NCI-H2227 (cell line): ENCODE measurements around the gene CCDC134.

Experiments
- DNase-seq: peaks from one replicate; lab custom pipeline; 2025; ENCODE audit not compliant: unreplicated experiment; lab: John Stamatoyannopoulos, UW

CCDC134 gene

DNA sequence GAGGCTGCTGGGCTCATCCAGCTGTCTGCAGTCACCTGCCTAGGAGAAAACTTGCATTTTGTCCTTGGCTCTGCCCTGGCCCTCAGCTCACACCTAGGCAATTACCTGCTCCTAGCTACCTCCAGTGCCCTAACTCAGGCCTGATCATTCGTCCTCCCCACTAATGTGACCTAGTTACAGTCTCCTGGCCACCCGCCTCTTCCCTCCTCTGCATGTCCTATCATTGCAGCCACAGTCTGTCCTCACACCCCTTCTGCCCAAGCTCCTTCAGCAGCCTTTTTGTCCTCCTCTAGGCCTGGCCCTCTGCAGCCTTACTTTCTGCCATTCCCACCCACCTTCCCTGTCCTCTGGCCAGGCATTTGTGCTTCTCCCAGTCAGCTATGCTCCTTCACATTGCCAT lies 17.7 kb upstream of the CCDC134 start:
- no peak for DNase-seq

DNA sequence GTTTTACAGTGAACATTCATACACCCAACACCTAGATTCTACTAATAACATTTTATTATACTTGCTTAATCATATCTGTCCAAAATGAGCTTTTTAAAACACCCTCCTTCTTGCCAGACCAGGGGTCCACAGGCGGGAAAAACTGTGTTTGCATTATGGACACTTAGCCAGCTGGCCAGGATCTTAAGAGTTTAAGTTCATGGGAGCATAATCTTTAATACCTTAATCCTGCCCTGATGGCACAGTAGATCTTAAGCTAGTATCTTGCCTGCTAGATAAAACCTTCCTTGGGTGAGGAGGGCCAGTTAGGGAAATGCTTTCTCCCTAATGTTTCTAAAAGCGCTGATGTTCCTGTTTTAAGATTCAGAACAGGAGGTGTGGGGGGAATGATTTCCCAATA lies 13.1 kb upstream of the CCDC134 start:
- DNase-seq, result no peak

DNA sequence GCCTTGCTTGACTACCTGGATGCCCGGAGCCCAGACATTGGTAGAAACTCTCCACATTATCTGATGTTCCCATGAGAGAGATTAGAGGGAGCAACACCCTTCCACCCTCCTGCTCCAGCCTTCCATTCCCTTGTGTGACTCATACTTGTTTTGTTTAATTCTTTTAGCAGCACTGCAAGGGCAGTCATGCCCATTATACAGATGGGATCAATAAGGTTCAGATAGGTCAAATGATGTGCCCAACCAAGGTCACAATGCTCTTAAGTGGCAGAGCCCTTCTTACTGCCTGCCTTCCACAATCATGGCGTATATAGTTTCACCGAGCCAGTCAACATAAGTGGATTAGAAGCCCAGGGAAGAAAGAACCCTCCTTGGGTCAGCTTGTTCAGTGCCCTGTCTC lies 6.6 kb upstream of the CCDC134 start:
- DNase-seq, result no peak

DNA sequence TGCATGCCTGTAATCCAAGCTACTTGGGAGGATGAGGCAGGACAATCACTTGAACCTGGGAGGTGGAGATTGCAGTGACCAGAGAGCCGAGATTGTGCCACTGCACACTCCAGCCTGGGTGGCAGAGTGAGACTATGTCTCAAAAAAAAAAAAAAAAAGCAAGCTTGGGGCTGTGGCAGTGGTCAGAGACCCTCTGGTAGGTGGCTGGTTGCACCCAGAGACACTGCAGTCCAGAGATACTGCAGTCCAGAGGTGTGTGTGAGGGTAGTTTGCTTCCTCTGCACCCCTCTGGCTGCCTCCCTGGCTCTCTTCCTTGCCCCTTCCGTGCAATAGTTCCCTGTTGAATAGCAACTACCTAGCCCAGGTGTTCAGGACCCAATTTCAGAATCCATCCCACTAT lies 1.7 kb upstream of the CCDC134 start:
- no peak for DNase-seq

DNA sequence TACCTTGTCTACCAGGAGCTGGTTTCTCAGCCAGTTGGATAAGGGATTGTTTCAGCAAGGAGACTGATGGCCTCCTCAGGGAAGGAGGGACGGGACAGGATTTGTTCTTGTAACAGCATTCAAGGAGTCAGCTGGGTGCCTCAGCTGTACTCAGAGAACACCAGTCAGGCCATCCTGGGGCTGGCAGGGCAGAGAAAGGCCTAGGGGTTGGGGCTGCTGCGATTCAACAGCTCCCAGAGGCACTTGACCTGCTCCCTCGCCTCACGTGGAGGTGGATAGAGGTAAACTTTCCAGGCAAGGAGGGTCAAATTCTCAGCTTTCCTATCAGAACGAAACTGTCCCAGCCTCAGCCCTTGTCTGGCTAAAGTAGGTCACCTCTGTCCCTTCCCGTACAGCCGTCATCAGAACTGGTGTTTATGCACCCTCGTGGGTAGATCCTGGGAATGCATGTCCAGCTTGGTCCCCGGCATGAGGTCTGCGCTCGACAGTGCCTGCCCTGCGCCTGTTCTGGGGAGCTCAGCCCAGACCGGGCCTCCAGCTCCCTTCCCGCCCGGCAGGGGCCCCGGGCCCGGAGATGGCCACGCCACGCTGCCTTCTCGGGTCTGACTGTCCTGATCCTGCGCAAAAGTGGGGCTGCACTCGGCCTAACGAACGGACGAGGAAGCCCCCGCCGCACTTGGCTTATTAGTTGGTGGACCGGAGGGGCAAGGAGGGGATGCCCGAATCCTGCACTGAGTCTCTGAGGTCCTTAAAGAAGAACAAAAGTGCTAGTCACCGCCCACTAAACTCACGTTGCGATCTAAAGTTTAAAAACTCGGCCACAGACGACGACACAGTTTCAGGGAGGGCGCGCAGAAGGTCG lies 762 bp upstream of the CCDC134 start:
- no peak for DNase-seq

DNA sequence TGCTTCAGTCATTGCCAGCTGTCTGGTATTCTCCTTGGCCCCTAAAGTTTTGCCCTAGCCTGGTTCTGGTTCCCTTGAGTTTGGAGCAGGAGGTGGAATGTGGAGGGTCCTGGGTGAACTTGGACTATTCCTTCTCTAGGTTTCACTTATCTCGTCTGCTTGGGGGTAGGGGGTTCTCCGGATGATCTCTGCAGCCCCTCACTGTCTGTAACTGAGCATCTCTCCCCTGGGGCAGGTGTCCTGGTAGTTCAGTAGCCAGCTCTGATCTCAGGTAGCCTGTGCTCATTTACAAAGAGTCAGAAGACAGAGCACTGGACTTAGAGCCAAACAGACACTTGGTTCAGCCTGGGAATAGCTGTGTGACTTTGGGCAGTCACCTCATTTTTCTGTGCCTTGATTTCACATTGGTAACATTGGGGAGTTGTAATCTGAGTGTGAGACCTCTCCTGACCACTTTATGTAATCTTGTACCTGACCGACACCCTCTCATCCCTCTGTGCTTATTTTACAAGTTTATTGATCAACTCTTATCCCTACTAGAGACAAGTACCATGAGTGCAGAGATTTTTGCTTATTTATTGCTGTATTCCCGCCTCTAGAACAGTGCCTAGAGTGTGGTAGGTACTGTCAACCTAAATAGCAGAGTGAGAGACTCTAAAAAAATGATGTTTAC lies 804 bp downstream of the CCDC134 start:
- no peak for DNase-seq

DNA sequence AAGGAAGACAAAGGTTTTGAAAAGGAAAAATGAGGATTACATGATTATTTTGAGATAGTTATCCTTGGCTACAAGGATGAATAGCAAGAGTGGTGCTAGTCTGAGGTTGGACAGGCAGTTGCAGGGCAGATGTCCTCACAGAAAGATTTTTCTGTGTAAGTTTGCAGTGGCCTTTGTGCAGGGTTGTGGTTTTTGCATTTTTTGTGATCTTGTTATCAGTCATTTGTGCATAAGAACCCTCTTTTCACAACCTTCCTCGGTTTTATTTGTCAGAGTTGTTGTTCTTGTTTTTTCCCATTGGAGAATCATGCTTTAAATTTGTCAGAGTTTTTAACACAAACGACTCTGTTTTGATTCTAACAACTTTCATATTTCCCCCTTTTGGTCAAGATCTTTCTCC lies 1.4 kb downstream of the CCDC134 start:
- no peak for DNase-seq

DNA sequence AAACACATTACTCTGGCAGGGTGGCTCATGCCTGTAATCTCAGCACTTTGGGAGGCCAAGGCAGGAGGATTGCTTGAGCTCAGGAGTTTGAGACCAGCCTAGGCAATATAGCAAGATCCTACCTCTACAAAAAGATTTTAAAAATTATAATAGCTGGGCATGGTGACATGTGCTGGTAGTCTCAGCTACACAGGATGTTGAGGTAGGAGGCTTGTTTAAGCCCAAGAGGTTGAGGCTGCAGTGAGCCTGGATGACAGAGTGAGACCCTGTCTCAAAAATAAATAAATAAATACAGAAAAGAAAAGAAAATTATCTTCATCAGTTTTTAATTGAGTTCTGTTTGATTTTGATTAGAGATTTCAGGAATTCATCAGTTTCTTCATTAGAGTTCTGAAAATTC lies 5.2 kb downstream of the CCDC134 start:
- DNase-seq, result no peak

DNA sequence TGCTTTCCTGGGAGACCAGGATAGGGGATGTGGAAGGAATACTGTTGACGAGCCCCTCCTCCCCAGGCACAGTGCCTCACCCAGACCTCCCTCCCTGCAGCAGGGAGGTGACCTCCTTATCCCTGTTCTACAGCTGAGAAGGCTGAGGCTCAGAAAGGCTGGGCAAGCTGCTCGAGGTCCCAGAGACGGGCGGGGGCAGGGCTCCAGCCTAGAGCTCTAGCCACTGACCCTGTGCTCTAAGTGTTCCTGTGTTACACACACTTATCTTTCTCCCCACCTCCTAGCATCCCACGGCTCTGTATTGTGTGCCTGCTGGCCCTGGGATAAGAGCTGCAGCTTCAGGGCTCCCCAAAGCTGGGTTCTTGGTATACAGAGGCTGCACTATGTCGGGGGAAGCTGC lies 7.9 kb downstream of the CCDC134 start:
- no peak for DNase-seq

DNA sequence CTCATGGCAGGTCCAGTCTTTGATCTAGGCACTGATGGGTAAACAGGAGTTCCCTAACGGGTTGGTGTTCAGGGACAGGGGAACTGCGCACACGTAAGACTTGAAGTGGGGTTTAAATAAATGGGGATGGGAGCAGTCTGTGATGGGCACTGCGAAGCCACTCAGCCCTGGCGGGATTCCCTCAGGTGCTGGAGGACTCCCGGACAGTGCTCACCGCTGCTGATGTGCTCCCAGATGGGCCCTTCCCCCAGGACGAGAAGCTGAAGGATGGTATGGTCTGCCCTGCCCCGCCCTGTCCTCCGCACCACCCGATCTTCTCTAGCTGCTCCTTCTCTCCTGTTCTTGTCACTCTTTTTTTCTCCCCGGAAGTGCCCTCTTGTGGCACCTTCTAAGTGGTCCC lies 9.5 kb downstream of the CCDC134 start:
- DNase-seq, result no peak

DNA sequence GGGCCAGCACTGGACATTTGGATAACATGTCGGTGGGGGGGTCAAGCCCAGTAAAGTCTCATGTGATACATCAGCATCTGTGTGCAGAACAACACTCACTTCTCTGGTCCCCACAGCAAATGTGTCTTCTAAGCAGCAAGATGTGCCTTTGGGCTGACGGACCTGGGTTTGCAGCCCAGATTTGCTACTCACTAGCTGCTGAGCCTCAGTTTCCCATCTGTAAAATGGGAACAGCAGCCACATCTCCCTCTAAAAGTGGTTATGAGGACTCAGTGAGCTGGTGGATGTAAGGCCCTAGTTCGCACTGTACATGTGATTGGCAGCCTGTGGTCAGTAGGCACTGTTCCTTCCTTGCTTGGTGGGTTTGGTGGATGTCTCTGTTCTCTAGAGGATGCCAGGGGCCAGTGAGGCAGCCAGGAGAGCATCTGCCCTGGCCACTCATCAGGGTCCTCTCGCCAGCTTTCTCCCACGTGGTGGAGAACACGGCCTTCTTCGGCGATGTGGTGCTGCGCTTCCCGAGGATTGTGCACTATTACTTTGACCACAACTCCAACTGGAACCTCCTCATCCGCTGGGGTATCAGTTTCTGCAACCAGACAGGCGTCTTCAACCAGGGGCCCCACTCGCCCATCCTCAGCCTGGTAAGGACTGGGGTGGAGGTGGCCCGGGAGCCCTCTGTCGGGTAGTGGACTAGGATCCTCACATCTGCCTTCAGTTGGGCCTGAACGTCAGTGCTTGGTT lies 12.5 kb downstream of the CCDC134 start:
- DNase-seq, result no peak

DNA sequence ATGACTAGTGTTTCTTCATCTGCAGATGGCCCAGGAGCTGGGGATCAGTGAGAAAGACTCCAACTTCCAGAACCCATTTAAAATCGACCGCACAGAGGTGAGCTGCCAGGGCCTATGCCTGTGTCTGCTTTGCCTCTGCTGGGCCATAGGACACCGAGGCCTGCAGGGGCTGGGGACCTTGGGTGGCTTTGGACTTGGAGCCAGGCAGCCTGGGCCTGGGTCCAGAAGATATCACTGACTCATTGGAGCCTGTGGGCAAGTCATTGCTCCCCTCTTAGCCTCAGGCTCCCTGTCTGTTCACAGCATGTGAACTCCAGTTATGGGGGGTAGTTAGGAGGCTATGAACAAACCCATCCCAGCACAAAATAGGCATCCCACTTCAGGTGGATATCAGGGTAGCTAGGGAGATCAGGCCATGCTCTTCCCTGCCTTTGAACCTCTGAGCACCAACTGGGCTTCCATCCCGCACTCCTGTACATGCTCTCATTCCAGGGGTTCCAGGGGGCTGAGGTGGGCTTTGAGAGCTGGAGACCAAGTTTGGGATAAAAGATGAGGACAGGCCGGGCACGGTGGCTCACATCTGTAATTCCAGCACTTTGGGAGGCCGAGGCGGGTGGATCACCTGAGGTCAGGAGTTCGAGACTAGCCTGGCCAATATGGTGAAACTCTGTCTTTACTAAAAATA lies 13.4 kb downstream of the CCDC134 start:
- no peak for DNase-seq

DNA sequence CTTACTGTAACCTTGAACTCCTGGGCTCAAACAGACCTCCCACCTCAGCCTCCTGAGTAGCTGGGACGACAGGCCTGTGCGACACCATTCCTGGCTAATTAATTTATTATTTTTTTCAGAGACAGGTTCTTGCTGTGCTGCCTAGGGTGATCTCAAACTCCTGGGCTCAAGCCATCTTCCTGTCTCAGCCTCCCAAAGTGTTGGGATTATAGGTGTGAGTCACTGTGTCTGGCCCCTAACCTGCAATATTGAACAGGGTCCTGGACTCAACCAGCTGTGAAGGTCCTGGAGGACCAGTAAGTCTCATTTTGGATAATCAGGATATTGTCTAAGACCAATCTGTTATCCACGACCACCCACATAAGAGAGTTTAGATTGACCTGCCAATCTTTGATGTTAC lies 15.2 kb downstream of the CCDC134 start:
- no peak for DNase-seq

DNA sequence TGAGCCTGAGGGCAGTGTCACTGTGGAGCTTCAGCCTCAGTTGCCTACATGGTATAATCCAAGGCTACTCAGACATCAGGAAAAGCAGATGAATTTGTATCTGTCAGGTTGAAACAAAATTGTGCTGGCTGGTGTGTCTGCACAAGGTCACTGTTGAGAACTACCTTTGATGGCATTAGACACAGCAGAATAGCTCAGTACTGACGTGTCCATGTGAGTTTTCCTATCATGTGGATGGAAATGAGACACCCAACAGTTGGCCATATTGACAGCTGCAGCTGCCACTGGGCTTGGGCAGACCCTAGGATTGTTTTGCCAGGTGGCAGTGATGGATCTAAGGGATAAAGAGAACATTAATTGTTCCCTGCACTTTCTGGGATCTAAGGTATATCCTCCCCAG lies 15.8 kb downstream of the CCDC134 start:
- DNase-seq, result no peak

DNA sequence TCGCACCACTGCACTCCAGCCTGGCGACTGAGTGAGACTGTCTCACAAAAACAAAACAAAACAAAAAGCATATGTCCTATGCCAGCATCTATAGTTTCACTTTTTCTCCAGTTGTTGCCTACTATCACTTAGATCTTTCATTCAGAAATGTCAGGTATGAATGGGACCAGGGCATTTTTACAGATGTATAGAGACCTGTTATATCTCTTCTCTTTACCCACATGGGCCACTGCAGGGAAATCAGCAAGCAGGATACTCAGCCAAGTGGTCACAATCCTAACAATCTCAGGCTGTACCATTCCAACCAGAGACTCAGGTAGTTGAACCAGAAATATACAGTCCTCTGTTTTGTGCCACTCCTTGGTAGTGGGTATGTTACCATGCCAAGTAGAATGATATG lies 16.4 kb downstream of the CCDC134 start:
- no peak for DNase-seq

DNA sequence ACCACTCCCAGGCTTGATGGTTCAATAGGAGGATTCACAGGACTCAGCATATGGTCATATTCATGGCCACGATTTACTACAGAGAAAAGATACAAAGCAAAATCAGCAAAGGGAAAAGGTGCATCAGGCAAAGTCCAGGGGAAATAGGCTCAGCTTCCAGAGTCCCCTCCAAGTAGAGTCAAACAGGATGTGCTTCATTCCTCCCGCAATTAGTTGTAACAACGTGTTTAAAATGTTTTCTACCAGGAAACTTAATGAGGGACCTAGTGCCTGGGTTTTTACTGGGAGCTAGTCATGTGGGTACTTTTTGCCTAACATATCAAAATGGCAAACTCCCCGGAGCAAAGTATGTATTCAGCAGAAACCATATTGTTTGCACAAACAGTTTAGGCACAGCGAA lies 17.5 kb downstream of the CCDC134 start:
- DNase-seq, result no peak

DNA sequence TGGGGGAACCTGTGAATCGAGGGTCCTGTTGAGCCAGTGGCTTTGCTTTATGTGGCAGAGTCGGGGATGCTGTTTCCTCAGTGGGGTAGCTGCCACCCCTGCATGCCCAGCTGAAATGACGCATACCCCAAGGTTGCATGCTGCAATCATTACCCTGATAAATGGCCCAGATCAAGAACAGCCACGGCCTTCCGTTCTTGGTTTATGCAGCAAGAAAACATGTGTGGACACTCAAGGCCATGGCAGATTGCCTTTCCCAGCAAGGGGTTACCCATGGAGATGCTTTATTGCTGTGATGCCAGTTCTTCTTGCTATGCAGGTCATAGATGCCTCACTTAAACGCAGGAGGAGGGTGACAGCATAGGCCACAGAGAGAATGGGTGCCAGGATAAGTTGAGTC lies 18.1 kb downstream of the CCDC134 start:
- no peak for DNase-seq

DNA sequence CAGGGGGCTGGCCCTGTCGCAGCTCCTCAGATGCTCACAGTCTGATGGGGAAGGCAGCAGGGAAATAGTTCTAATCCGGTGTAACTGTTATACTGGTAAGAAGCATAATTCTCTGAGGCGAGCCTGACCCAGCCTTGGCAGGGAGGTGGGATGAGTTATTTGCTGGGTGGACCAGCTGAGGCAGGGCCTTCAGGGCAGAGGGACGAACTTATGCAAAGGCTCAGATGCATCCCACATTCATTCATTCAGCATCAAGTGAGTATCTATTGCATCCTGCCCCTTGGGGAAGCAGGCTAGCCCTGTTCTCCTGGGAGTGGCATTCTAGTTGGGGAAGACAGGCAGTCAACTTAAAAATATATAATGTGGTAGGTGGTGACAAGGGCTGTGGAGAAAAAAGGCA lies 18.8 kb downstream of the CCDC134 start:
- DNase-seq, result no peak

DNA sequence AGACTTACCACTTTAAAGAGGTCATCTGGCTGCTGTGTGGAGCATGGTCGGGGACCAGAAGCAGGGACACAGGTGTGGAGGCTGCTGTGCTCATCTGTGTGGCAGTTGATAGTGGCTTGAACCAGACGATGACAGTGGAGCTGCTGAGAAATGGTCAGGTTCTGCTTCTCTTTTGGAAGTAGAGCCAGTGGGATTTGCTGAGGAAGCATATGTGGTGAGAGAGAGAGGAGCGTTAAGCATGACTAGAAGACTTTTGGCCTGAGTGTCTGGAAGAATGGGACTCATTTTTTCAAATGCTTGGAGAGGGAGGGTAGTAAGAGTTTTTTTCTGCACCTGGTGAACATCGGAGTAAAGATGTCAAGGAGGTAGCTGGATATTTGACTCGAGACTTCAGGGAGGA lies 20.0 kb downstream of the CCDC134 start:
- DNase-seq, result no peak

DNA sequence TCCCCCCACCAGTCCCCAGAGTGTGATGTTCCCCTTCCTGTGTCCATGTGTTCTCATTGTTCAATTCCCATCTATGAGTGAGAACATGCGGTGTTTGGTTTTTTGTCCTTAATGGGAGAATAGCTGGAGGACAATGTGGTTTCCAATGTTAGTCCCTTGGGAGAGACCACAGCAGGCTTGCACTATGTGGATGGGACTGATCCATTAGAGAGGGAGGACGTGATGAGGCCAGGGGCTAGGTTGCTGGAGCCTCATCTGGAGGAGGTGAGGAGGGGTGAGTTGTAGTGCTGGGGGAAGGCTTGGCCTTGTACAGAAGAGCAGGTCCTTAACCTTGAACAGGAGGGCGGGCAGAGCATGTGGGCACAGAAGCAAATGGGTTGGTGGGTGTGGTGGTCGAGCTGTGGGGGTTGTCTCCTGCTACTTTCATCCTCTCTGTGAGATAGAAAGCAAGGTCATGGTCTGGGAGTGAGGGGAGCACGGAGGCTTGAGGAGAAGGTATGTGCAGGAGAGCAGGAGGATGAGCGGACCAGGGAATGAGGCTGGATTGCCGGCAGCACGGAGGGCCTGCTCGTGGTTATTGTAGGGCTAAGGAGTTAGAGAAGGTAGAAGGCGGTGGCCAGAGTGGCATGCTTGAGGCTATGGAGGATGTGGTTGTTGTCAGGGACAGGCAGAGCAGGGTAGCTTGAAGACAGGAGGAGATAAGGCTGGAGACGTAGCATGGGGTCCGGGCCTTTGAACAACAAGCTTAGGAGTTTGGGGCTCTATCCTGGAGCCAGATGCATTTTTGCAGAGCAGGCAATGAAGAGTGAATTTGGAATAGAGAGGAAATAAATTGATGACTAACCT lies 21.2 kb downstream of the CCDC134 start:
- DNase-seq, result no peak
